HEK293 (cell line): ENCODE data around the gene RASL11B.

Experiments used
- BCL11A ChIP-seq: fragments of 450-650 bp; formaldehyde crosslinking; IDR thresholded peaks from 2 replicates; pipeline ENCODE4 v1.5.1; 2016; ENCODE audit warnings: low read depth, missing biosample characterization, missing genetic modification characterization
- ZBTB20 ChIP-seq: fragments of 450-650 bp; formaldehyde crosslinking; IDR thresholded peaks from 2 replicates; pipeline ENCODE4 v1.5.1; 2016; ENCODE audit warnings: missing biosample characterization, missing genetic modification characterization
- ZBTB7A ChIP-seq: fragments of 450-650 bp; formaldehyde crosslinking; IDR thresholded peaks from 2 replicates; pipeline ENCODE4 v1.5.1; 2016; ENCODE audit warnings: low read depth, missing biosample characterization, missing genetic modification characterization
- ZBTB8A ChIP-seq: fragments of 450-650 bp; formaldehyde crosslinking; IDR thresholded peaks from 2 replicates; pipeline ENCODE4 v1.5.1; 2016; ENCODE audit warnings: missing biosample characterization, missing genetic modification characterization
- ZFP3 ChIP-seq: fragments of 450-650 bp; formaldehyde crosslinking; IDR thresholded peaks from 2 replicates; pipeline ENCODE4 v1.5.1; 2016; ENCODE audit warnings: low read depth, missing biosample characterization, missing genetic modification characterization
- TF ChIP-seq, protein P1 (sequence below): fragments of 450-650 bp; formaldehyde crosslinking; IDR thresholded peaks from 2 replicates; pipeline ENCODE4 v1.5.1; 2016; ENCODE audit warnings: missing biosample characterization, missing genetic modification characterization
- TF ChIP-seq, protein P2 (sequence below): fragments of 450-650 bp; formaldehyde crosslinking; IDR thresholded peaks from 2 replicates; pipeline ENCODE4 v1.5.1; 2016; ENCODE audit warnings: missing biosample characterization, missing genetic modification characterization
- TF ChIP-seq, protein P3 (sequence below): fragments of 450-650 bp; formaldehyde crosslinking; IDR thresholded peaks from 2 replicates; pipeline ENCODE4 v1.5.1; 2017; ENCODE audit warnings: missing biosample characterization, missing genetic modification characterization

DNA sequence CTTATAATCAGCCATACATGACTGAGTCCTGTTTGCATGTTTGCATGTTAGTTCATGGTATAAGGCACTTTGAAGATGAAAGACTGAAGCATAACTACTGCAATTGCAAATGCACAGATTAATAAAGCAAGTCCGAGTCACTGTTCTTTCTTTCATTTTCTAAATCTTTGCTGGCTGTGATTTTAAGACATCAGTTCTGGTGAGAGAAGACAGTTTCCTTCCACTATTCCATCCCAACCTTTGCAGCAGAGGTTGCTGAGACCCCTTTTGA is 28.3 kb downstream of the RASL11B start:
- TF ChIP-seq, protein P1, sequence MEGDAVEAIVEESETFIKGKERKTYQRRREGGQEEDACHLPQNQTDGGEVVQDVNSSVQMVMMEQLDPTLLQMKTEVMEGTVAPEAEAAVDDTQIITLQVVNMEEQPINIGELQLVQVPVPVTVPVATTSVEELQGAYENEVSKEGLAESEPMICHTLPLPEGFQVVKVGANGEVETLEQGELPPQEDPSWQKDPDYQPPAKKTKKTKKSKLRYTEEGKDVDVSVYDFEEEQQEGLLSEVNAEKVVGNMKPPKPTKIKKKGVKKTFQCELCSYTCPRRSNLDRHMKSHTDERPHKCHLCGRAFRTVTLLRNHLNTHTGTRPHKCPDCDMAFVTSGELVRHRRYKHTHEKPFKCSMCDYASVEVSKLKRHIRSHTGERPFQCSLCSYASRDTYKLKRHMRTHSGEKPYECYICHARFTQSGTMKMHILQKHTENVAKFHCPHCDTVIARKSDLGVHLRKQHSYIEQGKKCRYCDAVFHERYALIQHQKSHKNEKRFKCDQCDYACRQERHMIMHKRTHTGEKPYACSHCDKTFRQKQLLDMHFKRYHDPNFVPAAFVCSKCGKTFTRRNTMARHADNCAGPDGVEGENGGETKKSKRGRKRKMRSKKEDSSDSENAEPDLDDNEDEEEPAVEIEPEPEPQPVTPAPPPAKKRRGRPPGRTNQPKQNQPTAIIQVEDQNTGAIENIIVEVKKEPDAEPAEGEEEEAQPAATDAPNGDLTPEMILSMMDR (tag by site-specific recombination), result no peak
- TF ChIP-seq, protein P2, sequence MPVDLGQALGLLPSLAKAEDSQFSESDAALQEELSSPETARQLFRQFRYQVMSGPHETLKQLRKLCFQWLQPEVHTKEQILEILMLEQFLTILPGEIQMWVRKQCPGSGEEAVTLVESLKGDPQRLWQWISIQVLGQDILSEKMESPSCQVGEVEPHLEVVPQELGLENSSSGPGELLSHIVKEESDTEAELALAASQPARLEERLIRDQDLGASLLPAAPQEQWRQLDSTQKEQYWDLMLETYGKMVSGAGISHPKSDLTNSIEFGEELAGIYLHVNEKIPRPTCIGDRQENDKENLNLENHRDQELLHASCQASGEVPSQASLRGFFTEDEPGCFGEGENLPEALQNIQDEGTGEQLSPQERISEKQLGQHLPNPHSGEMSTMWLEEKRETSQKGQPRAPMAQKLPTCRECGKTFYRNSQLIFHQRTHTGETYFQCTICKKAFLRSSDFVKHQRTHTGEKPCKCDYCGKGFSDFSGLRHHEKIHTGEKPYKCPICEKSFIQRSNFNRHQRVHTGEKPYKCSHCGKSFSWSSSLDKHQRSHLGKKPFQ (tag by site-specific recombination), result no peak
- TF ChIP-seq, protein P3, sequence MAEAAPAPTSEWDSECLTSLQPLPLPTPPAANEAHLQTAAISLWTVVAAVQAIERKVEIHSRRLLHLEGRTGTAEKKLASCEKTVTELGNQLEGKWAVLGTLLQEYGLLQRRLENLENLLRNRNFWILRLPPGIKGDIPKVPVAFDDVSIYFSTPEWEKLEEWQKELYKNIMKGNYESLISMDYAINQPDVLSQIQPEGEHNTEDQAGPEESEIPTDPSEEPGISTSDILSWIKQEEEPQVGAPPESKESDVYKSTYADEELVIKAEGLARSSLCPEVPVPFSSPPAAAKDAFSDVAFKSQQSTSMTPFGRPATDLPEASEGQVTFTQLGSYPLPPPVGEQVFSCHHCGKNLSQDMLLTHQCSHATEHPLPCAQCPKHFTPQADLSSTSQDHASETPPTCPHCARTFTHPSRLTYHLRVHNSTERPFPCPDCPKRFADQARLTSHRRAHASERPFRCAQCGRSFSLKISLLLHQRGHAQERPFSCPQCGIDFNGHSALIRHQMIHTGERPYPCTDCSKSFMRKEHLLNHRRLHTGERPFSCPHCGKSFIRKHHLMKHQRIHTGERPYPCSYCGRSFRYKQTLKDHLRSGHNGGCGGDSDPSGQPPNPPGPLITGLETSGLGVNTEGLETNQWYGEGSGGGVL, result no peak
- TF ChIP-seq ZBTB7A (tag by site-specific recombination) (no peak), ZBTB20 (tag by site-specific recombination) (no peak), BCL11A (no peak), ZBTB8A (tag by site-specific recombination) (no peak), ZFP3 (tag by site-specific recombination) (no peak)
